Loucy (cell line): Measurements from ENCODE around the gene VSIG10L2.

Experiments used
- EZH2phosphoT487 ChIP-seq: fragments of 200-600 bp; IDR thresholded peaks from 2 replicates; pipeline ENCODE4 v1.6.1; 2018; ENCODE audit warnings: antibody characterized with exemption, mild to moderate bottlenecking, moderate library complexity, borderline replicate concordance
- TF ChIP-seq, protein P1 (sequence below): fragments of 200-600 bp; sonication (generic); conservative IDR thresholded peaks from 2 replicates; pipeline ENCODE4 v1.5.1; 2014; ENCODE audit warnings: mild to moderate bottlenecking, antibody characterized with exemption, low read length

DNA sequence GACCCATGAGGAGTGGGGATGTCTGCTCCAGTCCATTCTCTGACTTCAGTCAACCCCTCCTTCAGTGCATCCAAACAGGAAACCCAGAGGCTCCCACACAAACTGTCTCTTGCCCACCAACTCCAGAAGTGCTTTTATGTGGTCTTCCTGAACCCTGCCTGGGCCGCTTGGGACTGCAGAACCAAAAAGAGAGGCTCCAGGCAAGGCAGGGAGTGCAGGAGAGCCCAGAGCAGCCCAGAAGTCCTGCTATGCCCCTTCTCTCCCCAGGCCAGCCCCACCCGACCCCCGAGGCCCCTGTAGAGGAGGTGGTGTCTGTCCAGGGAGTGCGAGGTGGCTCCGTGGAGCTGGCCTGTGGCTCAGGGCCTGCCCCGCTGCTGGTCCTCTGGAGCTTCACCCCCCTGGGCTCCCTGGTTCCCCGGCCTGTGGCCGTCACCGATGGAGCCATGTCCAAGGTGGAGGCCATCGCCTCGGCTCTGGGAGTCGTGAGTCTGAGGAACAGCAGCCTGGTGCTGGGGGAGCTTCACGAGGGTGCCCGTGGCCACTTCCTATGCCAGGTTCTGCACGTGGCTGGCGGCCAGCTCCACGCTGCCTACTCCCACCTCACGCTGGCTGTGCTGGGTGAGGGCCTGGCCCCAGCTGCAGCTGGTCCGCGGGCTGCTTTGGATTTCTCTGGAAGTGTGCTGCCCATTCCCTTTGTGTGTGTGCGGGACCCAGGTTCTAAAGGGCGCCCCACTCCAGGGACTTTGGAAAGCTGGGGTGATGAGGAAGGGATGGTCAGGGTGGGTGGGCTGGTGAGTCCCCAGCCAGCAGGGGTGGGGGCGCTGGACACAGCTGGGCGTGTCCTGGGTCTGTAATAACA is 1.8 kb downstream of the VSIG10L2 start:
- TF ChIP-seq, protein P1, sequence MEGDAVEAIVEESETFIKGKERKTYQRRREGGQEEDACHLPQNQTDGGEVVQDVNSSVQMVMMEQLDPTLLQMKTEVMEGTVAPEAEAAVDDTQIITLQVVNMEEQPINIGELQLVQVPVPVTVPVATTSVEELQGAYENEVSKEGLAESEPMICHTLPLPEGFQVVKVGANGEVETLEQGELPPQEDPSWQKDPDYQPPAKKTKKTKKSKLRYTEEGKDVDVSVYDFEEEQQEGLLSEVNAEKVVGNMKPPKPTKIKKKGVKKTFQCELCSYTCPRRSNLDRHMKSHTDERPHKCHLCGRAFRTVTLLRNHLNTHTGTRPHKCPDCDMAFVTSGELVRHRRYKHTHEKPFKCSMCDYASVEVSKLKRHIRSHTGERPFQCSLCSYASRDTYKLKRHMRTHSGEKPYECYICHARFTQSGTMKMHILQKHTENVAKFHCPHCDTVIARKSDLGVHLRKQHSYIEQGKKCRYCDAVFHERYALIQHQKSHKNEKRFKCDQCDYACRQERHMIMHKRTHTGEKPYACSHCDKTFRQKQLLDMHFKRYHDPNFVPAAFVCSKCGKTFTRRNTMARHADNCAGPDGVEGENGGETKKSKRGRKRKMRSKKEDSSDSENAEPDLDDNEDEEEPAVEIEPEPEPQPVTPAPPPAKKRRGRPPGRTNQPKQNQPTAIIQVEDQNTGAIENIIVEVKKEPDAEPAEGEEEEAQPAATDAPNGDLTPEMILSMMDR: no peak
- no peak for TF ChIP-seq EZH2phosphoT487
